ENCODE measurements around the gene WDR31.
"Not testable (repeated sequence)": the region's sequence is repeated elsewhere in the genome, so short reads cannot be mapped to it uniquely, and the experiment has no call there.

Gene WDR31

GRCh38 chr9:113373256-113373655 lies 33.2 kb upstream of the WDR31 start:
- no peak overlapping the region for H3K27ac ChIP-seq
- CTCF ChIA-PET = interaction anchor here (0.7 kb wide), 1 partner anchor 9 kb away, joined by 9 read pairs; no protein-coding TSS in a partner anchor
- no peak for TF ChIP-seq CTCF (conservative IDR thresholded peaks at IDR 0.05; ENCODE audit: low read depth)
- POLR2A ChIA-PET (ENCODE audit: low non-redundant PET) = interaction anchor here (0.5 kb wide), 1 partner anchor 35 kb away, joined by 9 read pairs; no protein-coding TSS in a partner anchor
- no peak for DNase-seq (ENCODE audit: low spot score)

GRCh38 chr9:113372059-113372458 lies 32.0 kb upstream of the WDR31 start:
- H3K27ac ChIP-seq = peak overlapping the region; percentile 21
- ChIA-PET CTCF (no interaction called here), POLR2A (ENCODE audit: low non-redundant PET) (no interaction called here)
- no peak for DNase-seq (ENCODE audit: low spot score)
- TF ChIP-seq CTCF (conservative IDR thresholded peaks at IDR 0.05; ENCODE audit: low read depth) = no peak

DNA sequence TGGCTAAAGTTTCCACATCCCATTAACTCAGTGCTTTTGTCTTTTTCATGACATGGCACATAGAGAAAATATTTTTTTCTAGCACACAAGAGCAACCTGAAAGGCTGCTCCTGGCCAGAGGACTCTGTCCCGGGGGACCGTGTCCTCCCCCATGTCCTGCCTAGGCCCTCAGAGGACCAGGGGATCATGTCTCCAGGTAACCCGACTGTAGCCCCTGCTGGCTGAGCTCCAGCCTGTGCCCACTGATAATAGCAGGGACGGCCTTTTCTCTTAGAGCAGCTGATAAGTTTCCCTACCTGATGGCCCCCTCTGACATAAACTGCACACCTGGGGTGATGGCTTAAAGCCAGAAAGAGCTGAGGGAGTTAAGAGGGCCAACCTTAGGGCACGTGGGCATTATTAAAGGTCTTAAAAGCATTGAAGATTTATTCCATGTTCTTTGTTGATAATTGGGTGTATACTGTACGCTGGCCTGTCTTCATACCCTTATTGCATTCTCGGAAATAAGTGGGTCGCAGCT lies 30.8 kb upstream of the WDR31 start:
- no peak for DNase-seq (ENCODE audit: low spot score)
- no peak overlapping the region for H3K27ac ChIP-seq
- POLR2A ChIA-PET (ENCODE audit: low non-redundant PET) = interaction anchor here (0.5 to 0.6 kb wide), 2 partner anchors 61 to 811 kb away, joined by 4 to 5 read pairs; no protein-coding TSS in a partner anchor
- no peak for TF ChIP-seq CTCF (conservative IDR thresholded peaks at IDR 0.05; ENCODE audit: low read depth)
- CTCF ChIA-PET = interaction anchor here (0.6 kb wide), 1 partner anchor 11 kb away, joined by 4 read pairs; no protein-coding TSS in a partner anchor

DNA sequence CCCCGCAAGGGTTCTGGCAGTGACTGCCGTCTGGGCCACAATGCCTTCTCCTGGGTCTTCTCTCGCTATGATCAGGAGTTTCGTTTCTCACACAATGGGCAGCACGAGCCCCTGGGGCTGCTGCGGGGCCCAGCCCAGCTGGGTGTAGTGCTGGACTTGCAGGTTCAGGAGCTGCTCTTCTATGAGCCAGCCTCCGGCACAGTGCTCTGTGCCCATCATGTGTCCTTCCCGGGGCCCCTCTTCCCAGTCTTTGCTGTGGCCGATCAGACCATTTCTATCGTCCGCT lies 29.7 kb upstream of the WDR31 start:
- H3K27ac ChIP-seq = no peak overlapping the region
- TF ChIP-seq CTCF (conservative IDR thresholded peaks at IDR 0.05; ENCODE audit: low read depth) = no peak
- POLR2A ChIA-PET (ENCODE audit: low non-redundant PET) = no interaction called here
- DNase-seq (ENCODE audit: low spot score) = no peak
- CTCF ChIA-PET = interaction anchor here (0.6 kb wide), 1 partner anchor 11 kb away, joined by 3 read pairs; no protein-coding TSS in a partner anchor

DNA sequence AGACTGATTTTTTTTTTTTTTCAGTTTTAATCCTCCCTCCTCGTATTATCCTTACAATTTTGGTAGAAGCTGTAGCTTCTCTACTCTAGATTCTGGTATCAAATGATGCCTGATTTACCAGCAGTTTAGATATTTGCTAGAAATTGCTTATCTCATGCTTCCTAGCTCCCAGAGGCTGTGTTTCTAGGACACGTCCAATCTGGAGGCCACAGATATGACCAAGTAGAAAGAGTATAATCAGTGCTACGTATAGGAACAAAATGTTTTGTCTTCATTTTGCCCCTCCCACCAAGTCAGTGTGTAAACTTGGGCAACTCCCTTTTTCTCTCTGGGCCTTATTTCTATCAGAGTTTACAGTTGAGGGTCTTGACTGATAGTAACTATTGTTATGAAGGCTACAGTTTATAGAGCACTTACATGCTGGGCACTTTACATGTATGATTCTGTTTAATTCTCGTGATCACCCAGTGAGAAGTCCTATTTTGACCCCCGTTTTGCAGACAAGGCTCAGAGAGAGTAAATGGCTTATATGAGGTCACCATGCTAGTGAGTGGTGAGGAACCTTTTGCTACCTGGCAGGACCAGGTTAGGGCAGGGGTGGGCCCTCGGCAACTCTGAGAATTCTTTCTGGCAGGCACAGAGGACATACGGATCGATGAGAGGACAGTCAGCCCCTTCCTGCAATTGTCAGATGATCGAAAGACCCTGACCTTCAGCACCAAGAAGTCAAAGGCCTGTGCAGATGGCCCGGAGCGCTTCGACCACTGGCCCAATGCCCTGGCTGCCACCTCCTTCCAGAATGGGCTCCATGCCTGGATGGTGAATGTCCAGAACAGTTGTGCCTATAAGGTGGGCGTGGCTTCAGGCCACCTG lies 29.1 kb upstream of the WDR31 start:
- DNase-seq (ENCODE audit: low spot score) = no peak
- H3K27ac ChIP-seq = no peak overlapping the region
- TF ChIP-seq CTCF (conservative IDR thresholded peaks at IDR 0.05; ENCODE audit: low read depth) = no peak
- ChIA-PET POLR2A (ENCODE audit: low non-redundant PET) (interaction anchor here (1.0 kb wide), 1 partner anchor 19 kb away, joined by 3 read pairs; no protein-coding TSS in a partner anchor), CTCF (interaction anchor here (0.6 kb wide), 2 partner anchors 10 to 286 kb away, joined by 3 read pairs; no protein-coding TSS in a partner anchor)

- ChIA-PET POLR2A (ENCODE audit: low non-redundant PET) (interaction anchor here (1.0 kb wide), 1 partner anchor 19 kb away, joined by 3 read pairs; no protein-coding TSS in a partner anchor), CTCF (interaction anchor here (0.6 kb wide), 1 partner anchor 286 kb away, joined by 3 read pairs; no protein-coding TSS in a partner anchor)
- H3K27ac ChIP-seq = no peak overlapping the region
- DNase-seq (ENCODE audit: low spot score) = no peak
- TF ChIP-seq CTCF (conservative IDR thresholded peaks at IDR 0.05; ENCODE audit: low read depth) = no peak
Observed at GRCh38 chr9:113368348-113368981, 28.4 kb upstream of the WDR31 start.

DNA sequence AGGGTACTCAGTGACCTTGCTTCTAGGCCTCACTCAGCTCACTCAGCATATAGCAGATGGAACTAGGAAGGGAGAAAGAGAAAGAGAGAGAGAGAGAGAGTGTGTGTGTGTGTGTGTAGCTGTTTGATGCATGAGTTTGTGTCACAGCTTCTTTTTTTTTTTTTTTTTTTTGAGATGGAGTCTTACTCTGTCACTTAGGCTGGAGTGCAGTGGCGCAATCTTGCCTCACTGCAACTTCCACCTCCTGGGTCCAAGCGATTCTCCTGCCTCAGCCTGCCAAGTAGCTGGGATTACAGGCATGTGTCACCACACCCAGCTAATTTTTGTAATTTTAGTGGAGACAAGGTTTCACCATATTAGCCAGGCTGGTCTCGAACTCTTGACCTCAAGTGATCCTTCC lies 25.6 kb upstream of the WDR31 start:
- CTCF ChIA-PET; H3K27ac ChIP-seq; DNase-seq (ENCODE audit: low spot score); POLR2A ChIA-PET (ENCODE audit: low non-redundant PET): not testable (repeated sequence)
